Panc1 (cell line): ENCODE results near the gene TMSB10. TPM values are rescaled to one million over a fixed set of nuclear protein-coding genes. Genes with fewer than 3 reads are reported as not detected.

Experiments used
- ATAC-seq: fragments of 200-7000 bp; cut with Tn5 transposase; 2 replicates; pipeline ENCODE4 v1.9.1; 2020; ENCODE audit warnings: mild to moderate bottlenecking, moderate library complexity
- BruUV-seq: library from RNA; stranded (reverse); fragments of 400-500 nt; replicated peaks from 2 replicates; lab custom pipeline; 2021; lab: Mats Ljungman, UMichigan
- CTCF ChIA-PET: fragments of 300-600 bp; sonication (Branson Sonifier 250); formaldehyde crosslinking; loops from one replicate; lab custom pipeline; 2022; ENCODE audit warnings: antibody characterized with exemption; lab: Charles Lee
- POLR2A ChIA-PET: fragments of 300-600 bp; sonication (Branson Sonifier 250); formaldehyde crosslinking; loops from one replicate; lab custom pipeline; 2022; ENCODE audit warnings: antibody characterized with exemption; lab: Charles Lee
- DNase-seq: peaks from one replicate; pipeline ENCODE4 v3.0.0-alpha.2; 2010; ENCODE audit warnings: low read depth, low spot score
- H3K27ac ChIP-seq: 2 replicates; pipeline ENCODE4 v1.5.1; 2011; ENCODE audit warnings: mild to moderate bottlenecking, low read length, inconsistent platforms
- H3K27me3 ChIP-seq: fragments of 200-500 bp; sonication (Bioruptor generic); 2 replicates; pipeline ENCODE4 v1.6.0; 2014; ENCODE audit warnings: low read length, inconsistent platforms; ENCODE audit not compliant: control insufficient read depth, insufficient read depth
- H3K36me3 ChIP-seq: fragments of 200-500 bp; sonication (Bioruptor generic); 2 replicates; pipeline ENCODE4 v1.5.1; 2014; ENCODE audit warnings: inconsistent platforms, mild to moderate bottlenecking, low read length, moderate library complexity; ENCODE audit not compliant: control insufficient read depth, insufficient read depth
- H3K4me1 ChIP-seq: 2 replicates; pipeline ENCODE4 v1.5.1; 2011; ENCODE audit warnings: inconsistent platforms, mild to moderate bottlenecking, low read length, moderate library complexity; ENCODE audit not compliant: control insufficient read depth, insufficient read depth
- H3K4me3 ChIP-seq, 2 experiments: 2 replicates each; pipeline ENCODE4 v1.5.1; 2011 to 2012; ENCODE audit warnings: low read depth in 2 of 2, low read length in 2 of 2, mild to moderate bottlenecking in 2 of 2, inconsistent platforms in 1 of 2, moderate library complexity in 1 of 2
- H3K9me3 ChIP-seq: fragments of 200-500 bp; sonication (Bioruptor generic); 2 replicates; pipeline ENCODE4 v1.5.1; 2014; ENCODE audit warnings: low read depth, mild to moderate bottlenecking, inconsistent platforms, low read length, moderate library complexity; ENCODE audit not compliant: control insufficient read depth, insufficient read depth
- CTCF ChIP-seq: fragments of 450-650 bp; IDR thresholded peaks from 2 replicates; pipeline ENCODE4 v1.5.1; 2017; ENCODE audit warnings: mild to moderate bottlenecking
- POLR2AphosphoS5 ChIP-seq: IDR thresholded peaks from 2 replicates; pipeline ENCODE4 v1.6.1; 2012; ENCODE audit warnings: mild to moderate bottlenecking, low read depth, low read length, moderate library complexity
- REST ChIP-seq, 2 experiments: IDR thresholded peaks; 2 replicates each; pipeline ENCODE4 v1.6.1; 2011 to 2012; ENCODE audit warnings: low read depth in 2 of 2, control low read depth in 1 of 2, low read length in 1 of 2, mild to moderate bottlenecking in 1 of 2, moderate library complexity in 1 of 2; ENCODE audit not compliant: insufficient read depth in 1 of 2
- SIN3A ChIP-seq: IDR thresholded peaks from 2 replicates; pipeline ENCODE4 v1.6.1; 2012; ENCODE audit warnings: low read depth, mild to moderate bottlenecking, low read length, moderate library complexity, borderline replicate concordance; ENCODE audit not compliant: insufficient read depth
- TCF7L2 ChIP-seq: IDR thresholded peaks from 2 replicates; pipeline ENCODE4 v1.6.1; 2011; ENCODE audit warnings: mild to moderate bottlenecking, low read depth, low read length, inconsistent platforms
- in situ Hi-C: cut with HindIII; loops from 2 replicates; pipeline ENCODE4 v1.10.0; 2016; ENCODE audit warnings: low sequenced_read_pairs, low pct_unique_long_range_greater_than_20kb
- intact Hi-C: fragments of 100-400 bp; cut with micrococcal nuclease; formaldehyde crosslinking; loops from one replicate; pipeline ENCODE4 v1.10.0; 2022; ENCODE audit not compliant: unreplicated experiment
- total RNA-seq: library from RNA; stranded (reverse); gene quantifications from one replicate; pipeline ENCODE4 v1.2.1, GENCODE V29; 2021; ENCODE audit not compliant: unreplicated experiment

Gene TMSB10
- total RNA-seq, 1 experiment from 2014 or later, result 1,916 TPM

- Histone ChIP-seq H3K27ac (no peak overlapping the region), H3K36me3 (no peaks in the 10 kb centered on the region; the same call in 1 of the 2 replicates), H3K4me3 (no peak overlapping the region), H3K4me1 (peaks cover 6% of the 10 kb centered on the region; the same call in 1 of the 2 replicates), H3K9me3 (no peaks in the 10 kb centered on the region), H3K27me3 (no peaks in the 10 kb centered on the region)
- DNase-seq (no peak), ATAC-seq (no peak)
- ChIA-PET POLR2A (no interaction called here), CTCF (no interaction called here)
- BruUV-seq, result no TSS peak
- no peak for TF ChIP-seq CTCF
- no peak for TF ChIP-seq REST (IDR thresholded peaks at IDR 0.05; ENCODE audit: insufficient read depth in 1 of 2, low read depth in 2 of 2, low read length in 1 of 2)
- TF ChIP-seq SIN3A, result no peak
- TF ChIP-seq TCF7L2, result no peak
- no peak for TF ChIP-seq POLR2AphosphoS5
- intact Hi-C loops (no loop called here), in situ Hi-C loops (no loop called here)
These were observed 4.5 kb upstream of the TMSB10 start for GRCh38 chr2:84900971-84901370.

- no peak for DNase-seq
- CTCF ChIA-PET, result no interaction called here
- no peak for ATAC-seq
- POLR2A ChIA-PET, result no interaction called here
- Histone ChIP-seq H3K4me3 (no peak overlapping the region), H3K36me3 (no peaks in the 10 kb centered on the region; the same call in 1 of the 2 replicates), H3K9me3 (no peaks in the 10 kb centered on the region), H3K4me1 (peaks cover 6% of the 10 kb centered on the region; the same call in 1 of the 2 replicates), H3K27ac (no peak overlapping the region), H3K27me3 (no peaks in the 10 kb centered on the region)
- TF ChIP-seq CTCF (no peak), POLR2AphosphoS5 (no peak), REST (IDR thresholded peaks at IDR 0.05; ENCODE audit: insufficient read depth in 1 of 2, low read depth in 2 of 2, low read length in 1 of 2) (no peak), SIN3A (no peak), TCF7L2 (no peak)
- intact Hi-C loops (no loop called here), in situ Hi-C loops (no loop called here)
- BruUV-seq, result no TSS peak
These were observed 3.8 kb upstream of the TMSB10 start for GRCh38 chr2:84901593-84902120.
